IMR-90 (cell line): ENCODE results near the gene STAT5A. TPM values are rescaled to one million over a fixed set of nuclear protein-coding genes. Genes with fewer than 3 reads are reported as not detected.
"Not testable (repeated sequence)": the region's sequence is repeated elsewhere in the genome, so short reads cannot be mapped to it uniquely, and the experiment has no call there.

Experiments used
- ATAC-seq: fragments of 200-7000 bp; cut with Tn5 transposase; 2 replicates; pipeline ENCODE4 v1.9.1; 2020; ENCODE audit warnings: low read depth, mild to moderate bottlenecking, moderate library complexity
- BruUV-seq: library from RNA; stranded (reverse); fragments of 400-500 nt; replicated peaks from 2 replicates; lab custom pipeline; 2021; lab: Mats Ljungman, UMichigan
- CTCF ChIA-PET: fragments of 300-600 bp; formaldehyde crosslinking; extraction: SDS; loops from one replicate; lab custom pipeline; 2021; ENCODE audit warnings: antibody characterized with exemption; lab: Yijun Ruan, JAX
- POLR2A ChIA-PET: fragments of 300-600 bp; sonication (Branson Sonifier 250); formaldehyde crosslinking; loops from one replicate; lab custom pipeline; 2022; ENCODE audit warnings: antibody characterized with exemption; ENCODE audit not compliant: unreplicated experiment; lab: Charles Lee
- DNase-seq: peaks from one replicate; pipeline ENCODE4 v3.0.0; 2013
- H2AFZ ChIP-seq: replicated peaks from 2 replicates; pipeline ENCODE3; 2013; ENCODE audit warnings: low read length, mild to moderate bottlenecking; ENCODE audit not compliant: poor library complexity
- H2AK5ac ChIP-seq: 2 replicates; pipeline ENCODE4 v1.6.1; 2013; ENCODE audit warnings: low read depth, low read length, inconsistent platforms
- H2AK9ac ChIP-seq: replicated peaks from 2 replicates; pipeline ENCODE3; 2013; ENCODE audit warnings: mild to moderate bottlenecking, low read depth, low read length, moderate library complexity; ENCODE audit not compliant: poor library complexity
- H2BK120ac ChIP-seq: 2 replicates; pipeline ENCODE4 v1.6.1; 2013; ENCODE audit warnings: low read depth, low read length, inconsistent platforms
- H2BK15ac ChIP-seq: 3 replicates; pipeline ENCODE4 v1.6.1; 2013; ENCODE audit warnings: low read depth, low read length, inconsistent platforms
- H2BK20ac ChIP-seq: 2 replicates; pipeline ENCODE4 v1.6.1; 2013; ENCODE audit warnings: low read depth, mild to moderate bottlenecking, inconsistent platforms, low read length, moderate library complexity
- H2BK5ac ChIP-seq: 2 replicates; pipeline ENCODE4 v1.6.1; 2013; ENCODE audit warnings: mild to moderate bottlenecking, low read depth, low read length, inconsistent platforms; ENCODE audit not compliant: poor library complexity, severe bottlenecking
- H3K14ac ChIP-seq: replicated peaks from 2 replicates; pipeline ENCODE4 v1.6.1; 2013; ENCODE audit warnings: low read depth, low read length, inconsistent platforms
- H3K18ac ChIP-seq: 2 replicates; pipeline ENCODE4 v1.6.1; 2013; ENCODE audit warnings: low read depth, low read length, control low read depth
- H3K23ac ChIP-seq: 2 replicates; pipeline ENCODE4 v1.6.1; 2013; ENCODE audit warnings: low read depth, low read length, inconsistent platforms
- H3K27ac ChIP-seq: 2 replicates; pipeline ENCODE4 v1.5.1; 2013; ENCODE audit warnings: mild to moderate bottlenecking, control low read depth, low read length; ENCODE audit not compliant: insufficient read depth
- H3K27me3 ChIP-seq: 2 replicates; pipeline ENCODE4 v1.6.1; 2013; ENCODE audit warnings: low read length; ENCODE audit not compliant: control insufficient read depth, insufficient read depth
- H3K36me3 ChIP-seq: 2 replicates; pipeline ENCODE4 v1.6.1; 2013; ENCODE audit warnings: low read length, mixed read lengths; ENCODE audit not compliant: control insufficient read depth, insufficient read depth
- H3K4ac ChIP-seq: 2 replicates; pipeline ENCODE4 v1.6.1; 2013; ENCODE audit warnings: low read depth, low read length, inconsistent platforms
- H3K4me1 ChIP-seq: 2 replicates; pipeline ENCODE4 v1.6.1; 2013; ENCODE audit warnings: low read length, mixed read lengths; ENCODE audit not compliant: control insufficient read depth, insufficient read depth
- H3K4me2 ChIP-seq: 2 replicates; pipeline ENCODE4 v1.6.1; 2013; ENCODE audit warnings: low read depth, mild to moderate bottlenecking, control low read depth, low read length, moderate library complexity
- H3K4me3 ChIP-seq: 2 replicates; pipeline ENCODE4 v1.5.1; 2013; ENCODE audit warnings: low read depth, mild to moderate bottlenecking, control low read depth, low read length, moderate library complexity; ENCODE audit not compliant: insufficient read depth
- H3K56ac ChIP-seq: 2 replicates; pipeline ENCODE4 v1.6.1; 2013; ENCODE audit warnings: low read length, inconsistent platforms; ENCODE audit not compliant: insufficient read depth; ENCODE audit errors: extremely low read depth
- H3K79me1 ChIP-seq, 2 experiments: 2 replicates each; pipeline ENCODE4 v1.6.1; 2013; ENCODE audit warnings: low read length in 2 of 2, inconsistent platforms in 1 of 2, low read depth in 1 of 2
- H3K9ac ChIP-seq: 2 replicates; pipeline ENCODE4 v1.6.1; 2013; ENCODE audit warnings: low read depth, low read length, control low read depth
- H3K9me1 ChIP-seq: 2 replicates; pipeline ENCODE4 v1.6.1; 2013; ENCODE audit warnings: low read length, inconsistent platforms; ENCODE audit not compliant: insufficient read depth
- H3K9me3 ChIP-seq: 2 replicates; pipeline ENCODE4 v1.6.1; 2013; ENCODE audit warnings: low read length; ENCODE audit not compliant: control insufficient read depth, insufficient read depth
- H4K20me1 ChIP-seq: 2 replicates; pipeline ENCODE4 v1.6.1; 2013; ENCODE audit warnings: low read length, inconsistent platforms; ENCODE audit not compliant: insufficient read depth
- H4K5ac ChIP-seq: 2 replicates; pipeline ENCODE4 v1.6.1; 2013; ENCODE audit warnings: mild to moderate bottlenecking, low read depth, low read length, control low read depth
- H4K8ac ChIP-seq, 2 experiments: 2 replicates each; pipeline ENCODE4 v1.6.1; 2013; ENCODE audit warnings: low read depth in 2 of 2, low read length in 2 of 2, control low read depth in 1 of 2, inconsistent platforms in 1 of 2
- H4K91ac ChIP-seq: 2 replicates; pipeline ENCODE4 v1.6.1; 2013; ENCODE audit warnings: low read depth, low read length, inconsistent platforms; ENCODE audit not compliant: insufficient read depth
- CEBPB ChIP-seq: IDR thresholded peaks from 2 replicates; pipeline ENCODE4 v1.6.1; 2012; ENCODE audit warnings: low read depth, low read length, improper control_type of control experiment
- MAFK ChIP-seq: IDR thresholded peaks from 2 replicates; pipeline ENCODE4 v1.6.1; 2012; ENCODE audit warnings: low read depth, low read length, improper control_type of control experiment
- MAZ ChIP-seq: IDR thresholded peaks from 2 replicates; pipeline ENCODE4 v1.6.1; 2012; ENCODE audit warnings: low read depth, mild to moderate bottlenecking, low read length, improper control_type of control experiment, moderate library complexity, borderline replicate concordance
- NFE2L2 ChIP-seq: fragments of 150-350 bp; IDR thresholded peaks from 2 replicates; pipeline ENCODE4 v1.6.1; 2016; ENCODE audit warnings: low read depth, mild to moderate bottlenecking, low read length
- WGBS, 2 experiments: methylation state at CpG; one replicate each; pipeline versions ENCODE4 v1.1.5 to v1.1.7; 2013; ENCODE audit warnings: missing lambda C conversion rate in 2 of 2; ENCODE audit not compliant: insufficient read length in 1 of 2; ENCODE audit errors: extremely low coverage in 2 of 2; 5-methylcytosine and 5-hydroxymethylcytosine counted together
- dilution Hi-C: fragments of 300-500 bp; cut with HindIII; formaldehyde crosslinking; loops from one replicate; pipeline ENCODE4 v1.14.3; 2018; ENCODE audit warnings: low sequenced_read_pairs; ENCODE audit not compliant: unreplicated experiment
- in situ Hi-C: fragments of 300-500 bp; cut with MboI; formaldehyde crosslinking; loops from 3 replicates; pipeline ENCODE4 v1.14.3; 2019; ENCODE audit warnings: low sequenced_read_pairs, inconsistent platforms, mixed read lengths
- intact Hi-C: fragments of 100-400 bp; cut with micrococcal nuclease; formaldehyde crosslinking; loops from 2 replicates; pipeline ENCODE4 v1.10.0; 2022
- polyA plus RNA-seq, 3 experiments: library from polyadenylated mRNA; depleted of rRNA; stranded (reverse); fragments of >200 nt; gene quantifications; 2 replicates each; pipeline ENCODE4 v1.2.3, GENCODE V29; 2012; ENCODE audit warnings: low replicate concordance in 1 of 3
- total RNA-seq: library from RNA; depleted of rRNA; stranded (reverse); fragments of >200 nt; gene quantifications from 2 replicates; pipeline ENCODE4 v1.2.3, GENCODE V29; 2012
- TF ChIP-seq, protein P1 (sequence below): fragments of 150-350 bp; IDR thresholded peaks from 2 replicates; pipeline ENCODE4 v1.6.1; 2016; ENCODE audit warnings: low read depth, mild to moderate bottlenecking, low read length, moderate library complexity, borderline replicate concordance

Gene STAT5A
- total and polyA plus RNA-seq, 2 of the 4 experiments (the other 2 are of a cell fraction) = 1.3 to 1.4 TPM

DNA sequence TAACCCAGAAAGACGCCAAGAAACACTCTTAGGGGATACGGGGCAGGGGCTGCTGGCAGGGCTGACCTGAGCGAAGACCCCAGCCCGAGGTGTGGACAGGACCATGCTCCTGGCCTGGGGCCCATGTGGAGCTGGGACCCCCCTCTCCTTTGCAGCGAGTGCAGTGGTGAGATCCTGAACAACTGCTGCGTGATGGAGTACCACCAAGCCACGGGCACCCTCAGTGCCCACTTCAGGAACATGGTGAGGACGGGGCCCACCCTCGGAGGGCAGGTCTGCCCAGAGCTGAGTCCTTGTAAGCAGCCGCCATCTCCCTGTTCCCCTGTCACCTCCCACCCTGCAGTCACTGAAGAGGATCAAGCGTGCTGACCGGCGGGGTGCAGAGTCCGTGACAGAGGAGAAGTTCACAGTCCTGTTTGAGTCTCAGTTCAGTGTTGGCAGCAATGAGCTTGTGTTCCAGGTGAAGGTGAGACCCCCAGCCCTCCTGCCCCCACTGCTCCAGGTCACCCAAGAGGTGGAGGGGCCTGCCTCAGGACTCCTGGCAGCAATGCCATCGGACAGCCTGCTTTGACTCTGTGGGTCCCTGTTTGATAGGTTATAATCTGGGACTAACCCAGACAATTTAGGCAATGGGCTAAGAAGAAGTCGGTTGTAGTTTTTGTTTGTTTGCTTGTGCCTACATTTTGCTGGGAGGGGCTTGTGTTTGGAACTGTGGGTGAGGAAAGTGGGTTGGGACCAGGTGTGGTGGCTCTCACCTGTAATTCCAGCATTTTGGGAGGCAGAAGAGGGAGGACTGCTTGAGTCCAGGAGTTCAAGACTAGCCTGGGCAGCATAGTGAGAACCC lies 16.1 kb downstream of the STAT5A start:
- no peak for ATAC-seq
- H2AK9ac ChIP-seq = no peak overlapping the region
- no peak for DNase-seq

DNA sequence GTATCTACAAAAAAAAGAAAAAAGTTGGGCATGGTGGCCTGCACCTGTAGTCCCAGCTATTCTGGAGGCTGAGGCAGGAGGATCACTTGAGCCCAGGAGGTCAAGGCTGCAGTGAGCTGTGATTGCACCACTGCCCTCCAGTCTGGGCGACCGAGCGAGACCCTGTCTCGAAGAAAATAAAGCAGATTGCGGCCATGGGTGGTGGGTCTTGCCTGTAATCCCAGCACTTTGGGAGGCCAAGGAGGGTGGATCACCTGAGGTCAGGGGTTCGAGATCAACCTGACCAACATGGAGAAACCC lies 16.7 kb downstream of the STAT5A start:
- in situ Hi-C loops, H2BK120ac ChIP-seq, BruUV-seq: not testable (repeated sequence)

More for the DNA sequence above, 16.1 kb downstream of the STAT5A start:
- H2BK5ac ChIP-seq = no peak overlapping the region
- intact Hi-C loops = no loop called here
- H2AK5ac ChIP-seq = no peak overlapping the region
- H4K20me1 ChIP-seq = no peaks in the 10 kb centered on the region
- CTCF ChIA-PET = no interaction called here
- BruUV-seq = no TSS peak
- no peak overlapping the region for H4K5ac ChIP-seq
- WGBS, 2 experiments = 78% methylated on average over 4 of the region's 16 CpGs; no CpG with 5 or more reads in 1 of the 2 experiments
- H3K27ac ChIP-seq = no peak overlapping the region
- TF ChIP-seq MAFK (no peak), MAZ (no peak), NFE2L2 (no peak), CEBPB (no peak)
- TF ChIP-seq, protein P1, sequence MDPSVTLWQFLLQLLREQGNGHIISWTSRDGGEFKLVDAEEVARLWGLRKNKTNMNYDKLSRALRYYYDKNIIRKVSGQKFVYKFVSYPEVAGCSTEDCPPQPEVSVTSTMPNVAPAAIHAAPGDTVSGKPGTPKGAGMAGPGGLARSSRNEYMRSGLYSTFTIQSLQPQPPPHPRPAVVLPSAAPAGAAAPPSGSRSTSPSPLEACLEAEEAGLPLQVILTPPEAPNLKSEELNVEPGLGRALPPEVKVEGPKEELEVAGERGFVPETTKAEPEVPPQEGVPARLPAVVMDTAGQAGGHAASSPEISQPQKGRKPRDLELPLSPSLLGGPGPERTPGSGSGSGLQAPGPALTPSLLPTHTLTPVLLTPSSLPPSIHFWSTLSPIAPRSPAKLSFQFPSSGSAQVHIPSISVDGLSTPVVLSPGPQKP = no peak
- H3K4me1 ChIP-seq = no peaks in the 10 kb centered on the region
- H4K8ac ChIP-seq = no peak overlapping the region
- H3K9me3 ChIP-seq = no peaks in the 10 kb centered on the region
- H3K27me3 ChIP-seq = no peaks in the 10 kb centered on the region
- no peak overlapping the region for H3K23ac ChIP-seq
- H3K36me3 ChIP-seq = peaks cover 10% of the 10 kb centered on the region
- no peak overlapping the region for H3K14ac ChIP-seq
- H2BK20ac ChIP-seq = no peak overlapping the region
- dilution Hi-C loops = no loop called here
- no peak overlapping the region for H3K9ac ChIP-seq
- no peak overlapping the region for H3K4me2 ChIP-seq
- H3K9me1 ChIP-seq = no peaks in the 10 kb centered on the region
- in situ Hi-C loops = no loop called here
- H4K91ac ChIP-seq = no peak overlapping the region
- no peak overlapping the region for H2BK15ac ChIP-seq
- H3K18ac ChIP-seq = no peak overlapping the region
- no peaks in the 10 kb centered on the region for H3K79me1 ChIP-seq
- no peak overlapping the region for H3K4ac ChIP-seq
- H3K4me3 ChIP-seq = no peak overlapping the region
- no peak overlapping the region for H3K56ac ChIP-seq
- no peak overlapping the region for H2BK120ac ChIP-seq
- H2AFZ ChIP-seq = no peak overlapping the region
- POLR2A ChIA-PET = no interaction called here

More for the DNA sequence above, 16.7 kb downstream of the STAT5A start:
- H2AK9ac ChIP-seq, H3K23ac ChIP-seq, H3K14ac ChIP-seq, H2BK5ac ChIP-seq, POLR2A ChIA-PET, H3K79me1 ChIP-seq, H3K9me3 ChIP-seq, ATAC-seq, CTCF ChIA-PET, H3K27me3 ChIP-seq, H4K5ac ChIP-seq, H3K27ac ChIP-seq, H3K4me3 ChIP-seq, H3K9me1 ChIP-seq, H4K20me1 ChIP-seq, dilution Hi-C loops, H4K8ac ChIP-seq, H3K18ac ChIP-seq, H3K4me1 ChIP-seq, H3K4me2 ChIP-seq, H3K4ac ChIP-seq, H2AK5ac ChIP-seq, H2AFZ ChIP-seq, H2BK20ac ChIP-seq, DNase-seq, H3K56ac ChIP-seq, H3K9ac ChIP-seq, H4K91ac ChIP-seq, H2BK15ac ChIP-seq, intact Hi-C loops: not testable (repeated sequence)
- no CpG with 5 or more reads among the region's 6 CpGs for WGBS, 2 experiments
- H3K36me3 ChIP-seq = peaks cover 12% of the 10 kb centered on the region
